Measurements from ENCODE around the gene PRKN.

Gene PRKN

GRCh38 chr6:162481320-162481719 lies 246.2 kb downstream of the PRKN start:
- TF ChIP-seq GATA3 (IDR thresholded peaks at IDR 0.05; ENCODE audit: low read depth, low read length) = peak; percentile 62
- 0 out of 2 replicates have a peak, but pooled peaks have one; percentile 19 for TF ChIP-seq GATA2 (IDR thresholded peaks at IDR 0.05; ENCODE audit: low read depth, low read length)

DNA sequence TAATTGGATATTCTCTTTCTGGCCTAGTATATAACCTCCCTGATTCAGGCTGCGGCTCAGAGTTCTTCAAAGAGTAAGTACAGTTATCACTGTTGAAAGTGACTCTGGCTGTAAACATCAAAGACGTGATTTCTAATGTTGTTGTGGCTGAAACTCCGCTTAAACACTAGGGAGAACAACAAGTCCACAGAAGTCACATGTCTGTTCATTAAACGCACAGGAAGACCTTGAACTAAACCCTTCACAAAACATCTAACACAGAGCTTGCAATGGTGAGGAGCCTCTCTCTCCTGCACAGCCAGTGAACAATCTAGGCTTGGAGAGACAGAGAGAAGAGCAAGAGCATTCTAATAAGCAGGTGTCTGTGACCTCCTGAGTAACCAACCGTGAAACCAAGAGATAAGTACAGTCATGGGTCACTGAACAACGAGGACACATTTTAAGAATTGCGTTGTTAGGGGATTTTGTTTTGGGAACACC lies 249.3 kb downstream of the PRKN start:
- TF ChIP-seq GATA3 (IDR thresholded peaks at IDR 0.05; ENCODE audit: low read depth, low read length) (no peak), GATA2 (IDR thresholded peaks at IDR 0.05; ENCODE audit: low read depth, low read length) (no peak)

DNA sequence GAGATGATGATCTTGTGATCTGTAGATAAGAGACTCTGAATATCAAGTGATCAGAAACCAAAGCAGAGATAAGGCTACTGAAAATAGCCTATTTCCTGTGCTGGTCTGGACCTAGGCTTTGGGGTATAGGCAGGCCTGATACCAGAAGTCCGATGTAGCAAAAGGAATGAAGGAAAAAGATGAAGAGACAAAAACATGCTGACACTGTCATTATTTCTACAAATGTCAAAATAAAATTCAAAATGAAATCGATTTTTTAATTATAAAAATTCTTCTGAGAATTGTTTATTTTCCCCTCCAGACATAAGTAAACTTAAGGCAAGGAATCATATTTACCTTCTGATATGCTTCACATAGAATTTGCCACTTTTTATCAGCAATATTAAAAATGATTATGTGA lies 252.8 kb downstream of the PRKN start:
- TF ChIP-seq GATA3 (IDR thresholded peaks at IDR 0.05; ENCODE audit: low read depth, low read length) = 0 out of 2 replicates have a peak, but pooled peaks have one; percentile 26
- TF ChIP-seq GATA2 (IDR thresholded peaks at IDR 0.05; ENCODE audit: low read depth, low read length) = no peak

- TF ChIP-seq GATA3 (IDR thresholded peaks at IDR 0.05; ENCODE audit: low read depth, low read length) (no peak), GATA2 (IDR thresholded peaks at IDR 0.05; ENCODE audit: low read depth, low read length) (no peak)
Measured at GRCh38 chr6:162471842-162472241, 255.7 kb downstream of the PRKN start.

DNA sequence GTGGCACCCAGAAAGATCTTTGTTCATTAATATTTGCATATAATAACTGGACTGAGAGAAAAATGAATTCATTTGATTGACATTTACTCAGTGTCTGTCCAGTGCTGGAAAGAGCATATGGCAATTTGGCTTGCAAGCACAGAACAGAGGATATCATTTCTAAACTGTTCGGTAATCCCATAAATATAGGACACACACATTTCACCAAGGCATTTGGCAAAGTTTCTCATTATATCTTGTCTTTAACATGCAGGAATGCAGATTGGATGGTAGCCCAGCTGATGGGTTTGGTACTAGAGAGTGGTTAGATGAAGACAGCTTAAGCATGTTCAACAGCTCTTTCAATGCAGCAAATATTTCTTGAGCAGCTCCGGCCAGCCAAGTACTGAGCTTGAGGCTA lies 259.2 kb downstream of the PRKN start:
- TF ChIP-seq GATA3 (IDR thresholded peaks at IDR 0.05; ENCODE audit: low read depth, low read length) = no peak
- TF ChIP-seq GATA2 (IDR thresholded peaks at IDR 0.05; ENCODE audit: low read depth, low read length) = no peak

DNA sequence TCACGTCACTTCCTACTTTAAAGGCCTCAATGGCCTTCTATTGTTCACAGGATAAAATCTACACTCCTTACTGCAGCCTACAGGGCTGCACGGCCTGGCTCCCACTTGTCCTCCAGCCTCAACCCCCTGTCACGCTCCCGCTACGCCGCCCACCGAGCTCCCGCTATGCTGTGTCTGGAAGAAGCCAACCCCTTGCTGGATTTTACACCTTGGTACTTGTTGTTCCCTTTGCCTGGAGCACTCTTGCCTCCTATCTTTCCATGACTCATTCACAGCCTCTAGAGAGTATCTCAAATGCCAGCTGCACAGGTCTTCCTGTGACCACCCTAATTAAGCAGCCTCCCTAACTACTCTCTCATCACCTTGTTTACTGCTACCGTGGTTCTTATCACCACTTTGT lies 259.9 kb downstream of the PRKN start:
- TF ChIP-seq GATA2 (IDR thresholded peaks at IDR 0.05; ENCODE audit: low read depth, low read length) (no peak), GATA3 (IDR thresholded peaks at IDR 0.05; ENCODE audit: low read depth, low read length) (no peak)

GRCh38 chr6:162463576-162463975 lies 264.0 kb downstream of the PRKN start:
- TF ChIP-seq GATA3 (IDR thresholded peaks at IDR 0.05; ENCODE audit: low read depth, low read length) = no peak
- no peak for TF ChIP-seq GATA2 (IDR thresholded peaks at IDR 0.05; ENCODE audit: low read depth, low read length)

- TF ChIP-seq GATA2 (IDR thresholded peaks at IDR 0.05; ENCODE audit: low read depth, low read length) (no peak), GATA3 (IDR thresholded peaks at IDR 0.05; ENCODE audit: low read depth, low read length) (no peak)
Measured at GRCh38 chr6:162459985-162460384, 267.6 kb downstream of the PRKN start.

DNA sequence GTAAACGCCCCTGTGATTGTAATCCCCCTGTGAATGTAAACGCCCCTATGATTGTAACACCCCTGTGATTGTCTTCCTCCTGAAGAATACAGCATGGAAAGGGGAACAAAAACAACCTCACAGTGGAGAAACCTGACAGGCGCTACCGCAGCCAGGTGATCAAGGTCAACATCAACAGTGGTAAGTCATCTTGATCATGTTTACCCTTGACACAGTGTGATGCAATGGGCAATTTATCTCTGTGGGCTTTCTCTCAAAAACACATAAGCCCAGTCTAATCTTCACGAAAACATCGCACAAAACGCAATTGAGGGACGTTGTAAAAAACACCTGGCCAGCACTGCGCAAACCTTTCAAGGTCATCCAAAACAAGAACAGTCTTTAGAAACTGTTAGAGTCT lies 277.2 kb downstream of the PRKN start:
- no peak for TF ChIP-seq GATA2 (IDR thresholded peaks at IDR 0.05; ENCODE audit: low read depth, low read length)
- no peak for TF ChIP-seq GATA3 (IDR thresholded peaks at IDR 0.05; ENCODE audit: low read depth, low read length)

GRCh38 chr6:162448294-162448693 lies 279.3 kb downstream of the PRKN start:
- TF ChIP-seq GATA3 (IDR thresholded peaks at IDR 0.05; ENCODE audit: low read depth, low read length) (no peak), GATA2 (IDR thresholded peaks at IDR 0.05; ENCODE audit: low read depth, low read length) (no peak)

DNA sequence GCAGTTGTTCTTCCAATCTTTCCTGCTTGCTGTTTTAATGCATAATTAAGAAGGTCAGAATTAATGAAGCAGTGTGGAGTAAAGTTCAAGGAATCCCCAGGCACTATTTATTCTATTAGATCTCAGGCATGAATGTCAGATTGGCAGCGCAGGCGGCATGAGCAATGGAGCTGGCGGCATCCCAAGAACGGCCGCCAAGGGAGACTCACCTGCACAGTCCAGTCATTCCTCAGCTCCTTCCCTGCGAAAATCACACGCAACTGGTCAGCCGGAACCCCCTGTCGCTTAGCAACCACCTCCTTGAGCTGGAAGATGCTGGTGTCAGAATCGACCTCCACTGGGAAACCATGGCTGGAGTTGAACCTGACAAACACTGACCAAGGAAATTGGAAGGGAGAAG lies 284.5 kb downstream of the PRKN start:
- TF ChIP-seq GATA2 (IDR thresholded peaks at IDR 0.05; ENCODE audit: low read depth, low read length) (no peak), GATA3 (IDR thresholded peaks at IDR 0.05; ENCODE audit: low read depth, low read length) (no peak)

GRCh38 chr6:162442687-162443086 lies 284.9 kb downstream of the PRKN start:
- no peak for TF ChIP-seq GATA2 (IDR thresholded peaks at IDR 0.05; ENCODE audit: low read depth, low read length)
- TF ChIP-seq GATA3 (IDR thresholded peaks at IDR 0.05; ENCODE audit: low read depth, low read length) = no peak

- TF ChIP-seq GATA2 (IDR thresholded peaks at IDR 0.05; ENCODE audit: low read depth, low read length) (no peak), GATA3 (IDR thresholded peaks at IDR 0.05; ENCODE audit: low read depth, low read length) (no peak)
Measured at GRCh38 chr6:162441991-162442390, 285.6 kb downstream of the PRKN start.

DNA sequence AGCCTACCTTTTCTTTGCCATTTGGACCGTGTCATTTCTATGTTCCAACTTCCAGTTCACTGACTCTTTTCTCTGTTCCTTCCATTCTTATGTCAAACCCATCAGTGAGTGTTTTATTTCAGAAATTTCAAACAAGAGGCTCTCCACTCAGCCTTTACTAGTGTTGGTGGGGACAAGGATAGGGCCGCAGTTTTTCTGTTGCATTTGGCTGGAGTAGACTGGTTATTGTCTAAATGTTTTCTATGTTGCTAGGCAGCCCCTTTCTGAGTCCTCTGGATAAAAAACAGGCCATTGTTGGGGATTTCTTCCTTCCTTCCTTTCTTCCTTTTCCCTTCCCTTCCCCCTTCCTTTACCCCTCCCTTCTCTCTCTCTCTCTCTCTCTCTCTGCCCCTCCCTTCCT lies 288.6 kb downstream of the PRKN start:
- TF ChIP-seq GATA2 (IDR thresholded peaks at IDR 0.05; ENCODE audit: low read depth, low read length) (no peak), GATA3 (IDR thresholded peaks at IDR 0.05; ENCODE audit: low read depth, low read length) (no peak)

- TF ChIP-seq GATA3 (IDR thresholded peaks at IDR 0.05; ENCODE audit: low read depth, low read length) = no peak
- no peak for TF ChIP-seq GATA2 (IDR thresholded peaks at IDR 0.05; ENCODE audit: low read depth, low read length)
Measured at GRCh38 chr6:162435071-162435470, 292.5 kb downstream of the PRKN start.

GRCh38 chr6:162421004-162421403 lies 306.6 kb downstream of the PRKN start:
- TF ChIP-seq GATA2 (IDR thresholded peaks at IDR 0.05; ENCODE audit: low read depth, low read length) = peak; percentile 28; the same call in 1 of the 2 replicates
- no peak for TF ChIP-seq GATA3 (IDR thresholded peaks at IDR 0.05; ENCODE audit: low read depth, low read length)
